Ishikawa (cell line): ENCODE data around the gene GPR151.

Experiments used
- CEBPB ChIP-seq: IDR thresholded peaks from 2 replicates; pipeline ENCODE4 v1.6.1; 2012
- CREB1 ChIP-seq: IDR thresholded peaks from 2 replicates; pipeline ENCODE4 v1.6.1; 2012; ENCODE audit warnings: low read depth
- EGR1 ChIP-seq: IDR thresholded peaks from 2 replicates; pipeline ENCODE4 v1.6.1; 2012
- EP300 ChIP-seq: IDR thresholded peaks from 2 replicates; pipeline ENCODE4 v1.6.1; 2012; ENCODE audit warnings: borderline replicate concordance
- FOXM1 ChIP-seq: IDR thresholded peaks from 2 replicates; pipeline ENCODE4 v1.6.1; 2012; ENCODE audit warnings: low read depth, borderline replicate concordance
- NFIC ChIP-seq: IDR thresholded peaks from 2 replicates; pipeline ENCODE4 v1.6.1; 2012
- RAD21 ChIP-seq: IDR thresholded peaks from 2 replicates; pipeline ENCODE4 v1.6.1; 2012; ENCODE audit warnings: low read depth
- TAF1 ChIP-seq: IDR thresholded peaks from 2 replicates; pipeline ENCODE4 v1.6.1; 2012; ENCODE audit warnings: low read depth, mild to moderate bottlenecking
- TCF12 ChIP-seq: IDR thresholded peaks from 2 replicates; pipeline ENCODE4 v1.6.1; 2012; ENCODE audit warnings: low read depth
- TEAD4 ChIP-seq: IDR thresholded peaks from 2 replicates; pipeline ENCODE4 v1.6.1; 2012
- YY1 ChIP-seq: IDR thresholded peaks from 2 replicates; pipeline ENCODE4 v1.6.1; 2012; ENCODE audit warnings: low read depth
- ZBTB7A ChIP-seq: IDR thresholded peaks from 2 replicates; pipeline ENCODE4 v1.6.1; 2012; ENCODE audit warnings: low read depth
- TF ChIP-seq, protein P1 (sequence below): IDR thresholded peaks from 2 replicates; pipeline ENCODE4 v1.6.1; 2012
- TF ChIP-seq, protein P2 (sequence below): IDR thresholded peaks from 2 replicates; pipeline ENCODE4 v1.6.1; 2012; ENCODE audit warnings: low read depth, mild to moderate bottlenecking
- TF ChIP-seq, protein P3 (sequence below): IDR thresholded peaks from 2 replicates; pipeline ENCODE4 v1.6.1; 2012

The GPR151 gene

DNA sequence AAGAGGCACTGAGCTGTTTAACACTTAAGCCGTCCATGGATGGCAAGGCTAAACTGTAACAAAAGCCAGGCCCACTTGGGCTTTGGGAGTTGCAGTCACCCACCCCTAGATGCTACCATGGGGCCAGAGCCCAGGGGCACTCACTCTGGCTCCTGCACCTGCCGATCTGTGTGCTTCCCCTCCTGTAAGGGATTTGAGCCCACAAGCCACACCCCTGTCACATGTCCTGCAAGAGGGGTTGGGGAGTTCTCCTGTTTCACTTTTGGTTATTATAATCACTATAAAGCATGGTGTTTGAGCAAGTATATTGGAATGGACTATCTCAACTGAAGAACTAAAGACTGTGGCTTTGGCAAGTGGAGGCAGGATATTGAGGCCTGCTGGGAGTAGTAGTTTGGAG lies 14.0 kb upstream of the GPR151 start:
- no peak for TF ChIP-seq TCF12
- TF ChIP-seq, protein P1, sequence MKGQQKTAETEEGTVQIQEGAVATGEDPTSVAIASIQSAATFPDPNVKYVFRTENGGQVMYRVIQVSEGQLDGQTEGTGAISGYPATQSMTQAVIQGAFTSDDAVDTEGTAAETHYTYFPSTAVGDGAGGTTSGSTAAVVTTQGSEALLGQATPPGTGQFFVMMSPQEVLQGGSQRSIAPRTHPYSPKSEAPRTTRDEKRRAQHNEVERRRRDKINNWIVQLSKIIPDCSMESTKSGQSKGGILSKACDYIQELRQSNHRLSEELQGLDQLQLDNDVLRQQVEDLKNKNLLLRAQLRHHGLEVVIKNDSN = 0 out of 2 replicates have a peak, but pooled peaks have one; percentile 31
- TF ChIP-seq FOXM1 = no peak
- no peak for TF ChIP-seq EP300
- TF ChIP-seq, protein P2, sequence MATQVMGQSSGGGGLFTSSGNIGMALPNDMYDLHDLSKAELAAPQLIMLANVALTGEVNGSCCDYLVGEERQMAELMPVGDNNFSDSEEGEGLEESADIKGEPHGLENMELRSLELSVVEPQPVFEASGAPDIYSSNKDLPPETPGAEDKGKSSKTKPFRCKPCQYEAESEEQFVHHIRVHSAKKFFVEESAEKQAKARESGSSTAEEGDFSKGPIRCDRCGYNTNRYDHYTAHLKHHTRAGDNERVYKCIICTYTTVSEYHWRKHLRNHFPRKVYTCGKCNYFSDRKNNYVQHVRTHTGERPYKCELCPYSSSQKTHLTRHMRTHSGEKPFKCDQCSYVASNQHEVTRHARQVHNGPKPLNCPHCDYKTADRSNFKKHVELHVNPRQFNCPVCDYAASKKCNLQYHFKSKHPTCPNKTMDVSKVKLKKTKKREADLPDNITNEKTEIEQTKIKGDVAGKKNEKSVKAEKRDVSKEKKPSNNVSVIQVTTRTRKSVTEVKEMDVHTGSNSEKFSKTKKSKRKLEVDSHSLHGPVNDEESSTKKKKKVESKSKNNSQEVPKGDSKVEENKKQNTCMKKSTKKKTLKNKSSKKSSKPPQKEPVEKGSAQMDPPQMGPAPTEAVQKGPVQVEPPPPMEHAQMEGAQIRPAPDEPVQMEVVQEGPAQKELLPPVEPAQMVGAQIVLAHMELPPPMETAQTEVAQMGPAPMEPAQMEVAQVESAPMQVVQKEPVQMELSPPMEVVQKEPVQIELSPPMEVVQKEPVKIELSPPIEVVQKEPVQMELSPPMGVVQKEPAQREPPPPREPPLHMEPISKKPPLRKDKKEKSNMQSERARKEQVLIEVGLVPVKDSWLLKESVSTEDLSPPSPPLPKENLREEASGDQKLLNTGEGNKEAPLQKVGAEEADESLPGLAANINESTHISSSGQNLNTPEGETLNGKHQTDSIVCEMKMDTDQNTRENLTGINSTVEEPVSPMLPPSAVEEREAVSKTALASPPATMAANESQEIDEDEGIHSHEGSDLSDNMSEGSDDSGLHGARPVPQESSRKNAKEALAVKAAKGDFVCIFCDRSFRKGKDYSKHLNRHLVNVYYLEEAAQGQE = no peak

DNA sequence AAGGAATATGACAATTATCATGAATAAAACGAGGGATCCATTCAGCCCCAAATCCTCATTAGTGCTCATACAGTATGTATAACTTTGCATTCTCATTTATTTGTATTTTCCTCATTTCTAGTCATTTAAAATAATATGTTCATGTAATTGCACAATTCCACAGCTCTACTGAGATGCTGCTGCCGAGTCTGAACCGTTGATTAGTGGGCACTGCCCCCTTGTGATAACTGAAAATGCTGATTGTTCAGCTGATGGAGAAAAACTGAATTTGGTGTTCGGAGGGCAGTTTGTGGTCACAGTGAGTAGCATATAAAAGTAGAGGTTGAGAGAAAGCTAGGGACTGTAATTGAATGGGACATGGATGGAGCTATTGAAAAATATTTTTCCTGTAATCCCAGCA lies 12.2 kb upstream of the GPR151 start:
- TF ChIP-seq NFIC (no peak), EGR1 (no peak), YY1 (no peak), RAD21 (no peak), CEBPB (no peak), FOXM1 (no peak), EP300 (no peak), CREB1 (no peak), TEAD4 (no peak), ZBTB7A (no peak), TAF1 (no peak), TCF12 (no peak)
- TF ChIP-seq, protein P2 = no peak
- TF ChIP-seq, protein P1 = no peak
- TF ChIP-seq, protein P3, sequence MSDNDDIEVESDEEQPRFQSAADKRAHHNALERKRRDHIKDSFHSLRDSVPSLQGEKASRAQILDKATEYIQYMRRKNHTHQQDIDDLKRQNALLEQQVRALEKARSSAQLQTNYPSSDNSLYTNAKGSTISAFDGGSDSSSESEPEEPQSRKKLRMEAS = no peak

DNA sequence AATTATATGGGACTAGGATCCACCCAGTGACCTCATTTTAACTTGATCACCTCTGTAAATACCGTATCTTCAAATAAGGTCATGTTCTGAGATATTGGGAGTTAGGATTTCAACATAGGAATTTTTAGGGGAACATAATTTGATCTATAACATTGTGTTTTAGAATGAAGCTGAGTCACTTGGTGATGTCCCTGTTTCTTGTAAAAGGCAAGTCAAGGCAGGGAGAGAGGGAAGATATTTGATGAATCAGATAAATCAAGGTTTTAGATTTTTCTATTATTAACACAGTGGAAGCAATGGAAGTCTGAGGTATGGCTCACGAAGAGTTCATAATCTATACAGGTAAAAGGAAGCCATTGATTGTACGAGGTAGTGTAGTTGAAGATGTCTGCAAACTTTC lies 11.8 kb upstream of the GPR151 start:
- TF ChIP-seq, protein P1 = no peak

DNA sequence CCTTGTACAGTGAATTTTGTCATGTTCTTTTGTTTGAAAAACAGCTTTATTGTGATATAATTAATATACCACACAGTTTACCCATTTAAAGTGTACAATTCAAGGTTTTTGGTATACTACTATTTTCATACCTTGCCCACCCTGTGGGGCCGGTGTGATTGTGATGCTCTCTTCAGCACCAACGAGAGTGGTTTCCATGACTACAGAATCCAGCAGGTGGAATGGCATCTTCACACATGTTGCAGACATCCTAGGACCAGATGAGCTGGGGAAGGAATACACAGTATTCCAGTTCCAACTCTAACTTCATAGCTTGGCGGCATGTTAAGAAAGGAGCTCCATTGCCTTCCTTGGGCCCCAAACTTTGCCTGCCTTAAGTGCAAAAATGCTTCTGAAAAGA lies 7.7 kb upstream of the GPR151 start:
- TF ChIP-seq YY1 = no peak
- TF ChIP-seq, protein P3 = no peak
- TF ChIP-seq TEAD4 = no peak
- no peak for TF ChIP-seq EGR1
- no peak for TF ChIP-seq EP300
- no peak for TF ChIP-seq CEBPB
- no peak for TF ChIP-seq TCF12
- TF ChIP-seq, protein P2 = no peak
- TF ChIP-seq CREB1 = no peak
- no peak for TF ChIP-seq ZBTB7A
- TF ChIP-seq, protein P1 = no peak
- no peak for TF ChIP-seq RAD21
- TF ChIP-seq FOXM1 = no peak
- no peak for TF ChIP-seq NFIC
